Measurements from ENCODE around the gene NT5C3A.
A peak's percentile ranks its signal among the peaks of the same experiment; 100 is the strongest.

Gene NT5C3A

GRCh38 chr7:33087858-33088257, 25.3 kb upstream of the NT5C3A start:
- TF ChIP-seq, protein P1, sequence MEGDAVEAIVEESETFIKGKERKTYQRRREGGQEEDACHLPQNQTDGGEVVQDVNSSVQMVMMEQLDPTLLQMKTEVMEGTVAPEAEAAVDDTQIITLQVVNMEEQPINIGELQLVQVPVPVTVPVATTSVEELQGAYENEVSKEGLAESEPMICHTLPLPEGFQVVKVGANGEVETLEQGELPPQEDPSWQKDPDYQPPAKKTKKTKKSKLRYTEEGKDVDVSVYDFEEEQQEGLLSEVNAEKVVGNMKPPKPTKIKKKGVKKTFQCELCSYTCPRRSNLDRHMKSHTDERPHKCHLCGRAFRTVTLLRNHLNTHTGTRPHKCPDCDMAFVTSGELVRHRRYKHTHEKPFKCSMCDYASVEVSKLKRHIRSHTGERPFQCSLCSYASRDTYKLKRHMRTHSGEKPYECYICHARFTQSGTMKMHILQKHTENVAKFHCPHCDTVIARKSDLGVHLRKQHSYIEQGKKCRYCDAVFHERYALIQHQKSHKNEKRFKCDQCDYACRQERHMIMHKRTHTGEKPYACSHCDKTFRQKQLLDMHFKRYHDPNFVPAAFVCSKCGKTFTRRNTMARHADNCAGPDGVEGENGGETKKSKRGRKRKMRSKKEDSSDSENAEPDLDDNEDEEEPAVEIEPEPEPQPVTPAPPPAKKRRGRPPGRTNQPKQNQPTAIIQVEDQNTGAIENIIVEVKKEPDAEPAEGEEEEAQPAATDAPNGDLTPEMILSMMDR (conservative IDR thresholded peaks at IDR 0.05): no peak

GRCh38 chr7:33087356-33087755, 24.8 kb upstream of the NT5C3A start:
- TF ChIP-seq, protein P1 (conservative IDR thresholded peaks at IDR 0.05): no peak
- no peak overlapping the region for H3K27ac ChIP-seq

More at GRCh38 chr7:33087858-33088257, 25.3 kb upstream of the NT5C3A start:
- H3K27ac ChIP-seq: no peak overlapping the region

- no peak overlapping the region for H3K27ac ChIP-seq
- TF ChIP-seq, protein P1 (conservative IDR thresholded peaks at IDR 0.05): no peak
These were observed 17.5 kb upstream of the NT5C3A start for GRCh38 chr7:33079763-33080690.

GRCh38 chr7:33079096-33079495, 16.5 kb upstream of the NT5C3A start:
- TF ChIP-seq, protein P1 (conservative IDR thresholded peaks at IDR 0.05): no peak

DNA sequence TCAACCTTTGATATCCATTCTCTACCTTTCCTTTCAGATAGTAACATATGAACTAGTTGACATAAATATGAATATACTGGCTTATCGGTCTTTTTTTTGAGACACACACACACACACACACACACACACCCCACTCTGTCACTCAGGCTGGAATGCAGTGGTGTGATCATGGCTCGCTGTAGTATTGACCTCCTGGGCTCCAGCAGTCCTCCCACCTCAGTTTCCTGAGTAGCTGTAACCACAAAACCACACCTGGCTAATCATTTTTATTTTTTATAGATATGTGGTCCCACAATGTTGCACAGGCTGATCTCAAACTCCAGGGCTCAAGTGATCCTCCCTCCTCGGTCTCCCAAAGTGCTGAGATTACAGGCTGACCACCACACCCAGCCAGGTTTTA, 14.2 kb upstream of the NT5C3A start:
- TF ChIP-seq, protein P1 (conservative IDR thresholded peaks at IDR 0.05): no peak
- peak overlapping the region; percentile 61; the same call in 1 of the 2 replicates for H3K27ac ChIP-seq

More at GRCh38 chr7:33079096-33079495, 16.5 kb upstream of the NT5C3A start:
- no peak overlapping the region for H3K27ac ChIP-seq

DNA sequence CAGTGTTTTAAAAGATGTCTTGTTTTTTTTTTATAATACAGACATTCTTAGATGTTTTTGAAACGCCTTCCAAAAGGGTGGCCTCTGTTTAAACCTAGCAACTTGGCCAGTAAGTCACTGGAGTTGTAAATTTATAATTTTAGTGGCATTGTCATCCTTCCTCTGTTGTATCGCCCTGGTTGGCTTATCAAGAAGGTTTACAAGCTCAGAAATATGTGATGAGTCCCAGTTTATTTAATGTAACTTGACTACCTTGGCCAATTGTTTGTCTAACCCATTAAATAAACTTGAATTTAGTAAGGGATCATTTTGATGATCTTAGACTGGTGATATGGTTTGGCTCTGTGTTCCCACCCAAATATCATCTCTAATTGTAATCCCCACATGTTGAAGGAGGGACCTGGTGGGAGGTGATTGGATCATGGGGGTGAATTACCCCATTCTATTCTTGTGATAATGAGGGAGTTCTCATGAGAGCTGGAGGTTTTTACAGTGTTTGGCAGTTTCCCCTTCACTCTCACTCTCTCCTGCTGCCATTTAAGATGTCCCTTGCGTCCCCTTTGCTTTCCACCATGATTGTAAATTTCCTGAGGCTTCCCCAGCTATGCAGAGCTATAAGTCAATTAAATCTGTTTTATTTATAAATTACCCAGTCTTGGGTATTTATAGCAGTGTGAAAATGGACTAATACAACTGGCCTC, 13.4 kb upstream of the NT5C3A start:
- peak overlapping the region; percentile 61 for H3K27ac ChIP-seq

GRCh38 chr7:33073243-33073642, 10.7 kb upstream of the NT5C3A start:
- TF ChIP-seq, protein P1 (conservative IDR thresholded peaks at IDR 0.05): no peak
- H3K27ac ChIP-seq: no peak overlapping the region

More for the DNA sequence above, 13.4 kb upstream of the NT5C3A start:
- TF ChIP-seq, protein P1 (conservative IDR thresholded peaks at IDR 0.05): no peak
